OCI-LY7 (cell line): ENCODE measurements around the gene GALNT14. TPM values are rescaled to one million over a fixed set of nuclear protein-coding genes. Genes with fewer than 3 reads are reported as not detected.

Source experiments
- BruUV-seq: library from RNA; stranded (reverse); fragments of 400-500 nt; replicated peaks from 2 replicates; lab custom pipeline; 2021; lab: Mats Ljungman, UMichigan
- CTCF ChIA-PET: fragments of 300-600 bp; sonication (Branson Sonifier 250); formaldehyde crosslinking; loops from one replicate; lab custom pipeline; 2022; ENCODE audit warnings: antibody characterized with exemption; ENCODE audit not compliant: unreplicated experiment; lab: Charles Lee
- POLR2A ChIA-PET: fragments of 300-600 bp; sonication (Branson Sonifier 250); formaldehyde crosslinking; loops from one replicate; lab custom pipeline; 2022; ENCODE audit warnings: antibody characterized with exemption; lab: Charles Lee
- DNase-seq: peaks from one replicate; pipeline ENCODE4 v3.0.0-alpha.2; 2015; ENCODE audit warnings: low spot score
- H2AFZ ChIP-seq: fragments of 200-600 bp; sonication (generic), shearing (Covaris generic); 2 replicates; pipeline ENCODE4 v1.6.1; 2014; ENCODE audit warnings: mild to moderate bottlenecking, antibody characterized with exemption, low read length, moderate library complexity
- H3K27ac ChIP-seq: fragments of 200-600 bp; sonication (generic); 2 replicates; pipeline ENCODE4 v1.5.1; 2014; ENCODE audit warnings: mixed run types, low read depth, mild to moderate bottlenecking, moderate library complexity, low read length, inconsistent platforms; ENCODE audit not compliant: poor library complexity, severe bottlenecking
- H3K36me3 ChIP-seq: fragments of 200-600 bp; sonication (generic); 2 replicates; pipeline ENCODE4 v1.6.1; 2014; ENCODE audit warnings: mild to moderate bottlenecking, antibody characterized with exemption, low read length, moderate library complexity, mixed read lengths; ENCODE audit not compliant: insufficient read depth
- H3K4me1 ChIP-seq: fragments of 200-600 bp; sonication (generic); 2 replicates; pipeline ENCODE4 v1.5.1; 2014; ENCODE audit warnings: mild to moderate bottlenecking, low read length; ENCODE audit not compliant: insufficient read depth, poor library complexity, severe bottlenecking
- H3K4me2 ChIP-seq: fragments of 200-600 bp; sonication (generic); 2 replicates; pipeline ENCODE4 v1.6.1; 2014; ENCODE audit warnings: mild to moderate bottlenecking, low read length
- H3K4me3 ChIP-seq: fragments of 200-600 bp; sonication (generic); 2 replicates; pipeline ENCODE4 v1.5.1; 2014; ENCODE audit warnings: mild to moderate bottlenecking, low read depth, low read length; ENCODE audit not compliant: poor library complexity, severe bottlenecking
- H3K79me2 ChIP-seq: fragments of 200-600 bp; sonication (generic); 2 replicates; pipeline ENCODE4 v1.6.1; 2016; ENCODE audit warnings: low read depth, mild to moderate bottlenecking, low read length, moderate library complexity, mixed read lengths; ENCODE audit not compliant: insufficient read depth
- H3K9me2 ChIP-seq: fragments of 200-600 bp; sonication (generic); 2 replicates; pipeline ENCODE4 v1.6.1; 2016; ENCODE audit warnings: mild to moderate bottlenecking, low read length, mixed read lengths; ENCODE audit not compliant: insufficient read depth
- H3K9me3 ChIP-seq: fragments of 200-600 bp; sonication (generic); 2 replicates; pipeline ENCODE4 v1.6.1; 2014; ENCODE audit warnings: mild to moderate bottlenecking, mixed run types, low read length, mixed read lengths
- H4K20me1 ChIP-seq: fragments of 200-600 bp; sonication (generic); 2 replicates; pipeline ENCODE4 v1.6.1; 2014; ENCODE audit warnings: mild to moderate bottlenecking, antibody characterized with exemption, low read length, moderate library complexity, mixed read lengths; ENCODE audit not compliant: insufficient read depth
- EZH2phosphoT487 ChIP-seq: fragments of 200-600 bp; sonication (generic); IDR thresholded peaks from 2 replicates; pipeline ENCODE4 v1.6.1; 2018; ENCODE audit warnings: low read depth, borderline replicate concordance, mild to moderate bottlenecking, mixed run types, antibody characterized with exemption, low read length, moderate library complexity, mixed read lengths
- intact Hi-C: fragments of 100-400 bp; cut with micrococcal nuclease; formaldehyde crosslinking; loops from one replicate; pipeline ENCODE4 v1.10.0; 2022; ENCODE audit not compliant: unreplicated experiment
- total RNA-seq, 2 experiments: library from RNA; depleted of rRNA in 1 of 2; stranded (reverse); fragments of >200 nt in 1 of 2; shearing (Covaris generic) in 1 of 2; gene quantifications; 2 replicates each; pipeline ENCODE4 v1.2.3, GENCODE V29; 2014 to 2022
- TF ChIP-seq, protein P1 (sequence below): fragments of 200-600 bp; sonication (generic); conservative IDR thresholded peaks from 2 replicates; pipeline ENCODE4 v1.5.1; 2014; ENCODE audit warnings: mild to moderate bottlenecking, antibody characterized with exemption, low read length, moderate library complexity, mixed read lengths

GALNT14 gene
- total RNA-seq, 2 experiments from 2014 or later = 14.8 to 25.6 TPM

DNA sequence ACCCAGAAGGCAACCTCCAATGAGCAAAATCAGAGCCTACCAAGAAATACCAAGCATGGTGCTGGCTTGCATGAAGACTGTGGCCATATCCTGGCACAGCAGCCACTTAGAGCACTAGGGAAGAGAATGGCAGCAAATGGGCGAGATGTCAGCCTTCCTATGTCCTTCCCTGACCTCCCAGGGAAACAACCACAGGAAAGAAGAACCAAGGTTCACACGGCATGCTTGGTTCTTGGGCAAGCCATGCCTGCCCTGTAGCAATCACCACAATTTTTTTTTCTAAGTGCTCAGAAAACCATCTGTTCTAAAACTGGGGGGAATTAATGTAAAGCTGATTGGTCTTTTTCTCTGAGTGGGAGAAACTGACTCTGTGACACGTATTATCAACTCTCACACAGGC, 27.8 kb downstream of the GALNT14 start:
- intact Hi-C loops = no loop called here
- Histone ChIP-seq H2AFZ (no peak overlapping the region), H3K4me3 (no peak overlapping the region), H3K9me3 (no peaks in the 10 kb centered on the region), H3K9me2 (no peaks in the 10 kb centered on the region), H3K4me2 (no peak overlapping the region), H3K36me3 (peaks cover 18% of the 10 kb centered on the region), H3K4me1 (no peaks in the 10 kb centered on the region), H3K79me2 (no peaks in the 10 kb centered on the region; the same call in 1 of the 2 replicates), H4K20me1 (no peaks in the 10 kb centered on the region), H3K27ac (no peak overlapping the region)
- CTCF ChIA-PET = no interaction called here
- no peak for TF ChIP-seq EZH2phosphoT487
- TF ChIP-seq, protein P1, sequence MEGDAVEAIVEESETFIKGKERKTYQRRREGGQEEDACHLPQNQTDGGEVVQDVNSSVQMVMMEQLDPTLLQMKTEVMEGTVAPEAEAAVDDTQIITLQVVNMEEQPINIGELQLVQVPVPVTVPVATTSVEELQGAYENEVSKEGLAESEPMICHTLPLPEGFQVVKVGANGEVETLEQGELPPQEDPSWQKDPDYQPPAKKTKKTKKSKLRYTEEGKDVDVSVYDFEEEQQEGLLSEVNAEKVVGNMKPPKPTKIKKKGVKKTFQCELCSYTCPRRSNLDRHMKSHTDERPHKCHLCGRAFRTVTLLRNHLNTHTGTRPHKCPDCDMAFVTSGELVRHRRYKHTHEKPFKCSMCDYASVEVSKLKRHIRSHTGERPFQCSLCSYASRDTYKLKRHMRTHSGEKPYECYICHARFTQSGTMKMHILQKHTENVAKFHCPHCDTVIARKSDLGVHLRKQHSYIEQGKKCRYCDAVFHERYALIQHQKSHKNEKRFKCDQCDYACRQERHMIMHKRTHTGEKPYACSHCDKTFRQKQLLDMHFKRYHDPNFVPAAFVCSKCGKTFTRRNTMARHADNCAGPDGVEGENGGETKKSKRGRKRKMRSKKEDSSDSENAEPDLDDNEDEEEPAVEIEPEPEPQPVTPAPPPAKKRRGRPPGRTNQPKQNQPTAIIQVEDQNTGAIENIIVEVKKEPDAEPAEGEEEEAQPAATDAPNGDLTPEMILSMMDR = no peak
- no TSS peak for BruUV-seq
- no peak for DNase-seq
- POLR2A ChIA-PET = no interaction called here

DNA sequence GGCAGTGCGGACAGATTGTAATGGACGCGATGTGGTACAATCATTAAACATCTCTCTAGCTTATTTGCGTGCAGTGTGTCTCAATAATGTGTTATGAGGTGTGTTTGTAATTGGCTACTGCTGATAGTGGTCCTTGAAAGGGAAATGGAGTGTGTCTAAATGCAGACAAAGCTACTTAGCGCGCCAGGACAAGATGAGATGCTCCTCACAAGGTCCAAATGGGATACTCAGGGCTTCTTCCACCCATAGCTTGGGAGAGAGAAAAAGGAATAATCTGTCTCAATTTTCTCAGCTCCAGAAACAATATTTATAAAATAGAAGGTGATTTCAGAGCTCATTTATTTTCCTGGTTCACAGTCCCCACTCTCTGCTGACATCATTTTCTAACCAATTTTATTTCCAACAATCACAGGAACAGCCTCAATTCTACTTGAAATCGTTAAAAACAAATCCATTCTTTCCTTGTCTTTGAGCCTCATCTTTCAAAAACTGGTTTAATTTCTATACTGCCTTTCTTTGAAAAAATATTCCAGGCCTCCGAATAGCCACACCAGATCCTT, 28.5 kb downstream of the GALNT14 start:
- POLR2A ChIA-PET = interaction anchor here (0.6 to 0.7 kb wide), 2 partner anchors 732 to 742 kb away, joined by 3 read pairs; no protein-coding TSS in a partner anchor
- Histone ChIP-seq H3K36me3 (peaks cover 18% of the 10 kb centered on the region), H3K79me2 (no peaks in the 10 kb centered on the region; the same call in 1 of the 2 replicates), H3K27ac (no peak overlapping the region), H2AFZ (no peak overlapping the region), H3K9me2 (no peaks in the 10 kb centered on the region), H3K4me3 (no peak overlapping the region), H3K4me2 (no peak overlapping the region), H3K9me3 (no peaks in the 10 kb centered on the region), H4K20me1 (no peaks in the 10 kb centered on the region), H3K4me1 (no peaks in the 10 kb centered on the region)
- intact Hi-C loops = no loop called here
- TF ChIP-seq EZH2phosphoT487 = no peak
- TF ChIP-seq, protein P1 = no peak
- no peak for DNase-seq
- BruUV-seq = no TSS peak
- CTCF ChIA-PET = no interaction called here

DNA sequence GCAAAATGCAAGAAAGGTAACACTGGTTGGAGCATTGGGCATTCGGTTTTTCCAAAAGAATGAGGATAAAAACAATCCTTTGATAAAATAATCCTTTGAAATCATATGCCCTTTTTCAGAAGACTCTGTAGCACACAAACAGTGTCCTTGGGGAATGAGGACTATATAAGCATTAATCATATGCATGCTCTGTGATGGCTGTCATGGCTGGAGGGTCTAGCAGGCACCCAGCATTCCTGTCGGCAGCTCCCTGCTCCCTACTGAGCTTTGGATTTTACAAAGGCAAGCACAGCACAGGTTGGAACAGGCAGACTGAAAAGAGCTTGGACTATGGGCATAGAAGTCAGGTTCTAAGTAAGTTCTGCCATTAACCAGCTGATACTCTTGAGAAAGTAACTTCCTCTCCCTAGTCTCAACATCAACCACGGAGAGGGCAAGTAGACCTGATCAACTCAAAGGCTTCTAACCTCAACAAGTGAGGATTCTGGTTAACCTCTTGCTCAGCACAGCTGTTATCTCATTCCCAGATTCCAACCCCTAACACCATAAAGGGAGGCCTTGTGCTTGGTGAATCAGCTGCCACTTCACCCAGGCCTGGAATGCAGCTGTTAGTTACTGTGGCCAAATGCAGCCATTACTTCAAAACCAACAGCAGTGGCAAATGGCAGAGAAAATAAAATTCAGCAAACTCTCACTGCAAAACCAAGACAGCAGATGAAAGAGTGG, 29.5 kb downstream of the GALNT14 start:
- CTCF ChIA-PET = no interaction called here

More for the DNA sequence above, 29.5 kb downstream of the GALNT14 start:
- H4K20me1 ChIP-seq = no peaks in the 10 kb centered on the region
- DNase-seq = no peak
- H3K4me2 ChIP-seq = no peak overlapping the region
- intact Hi-C loops = no loop called here
- no peaks in the 10 kb centered on the region for H3K4me1 ChIP-seq
- no peaks in the 10 kb centered on the region for H3K9me2 ChIP-seq
- no peaks in the 10 kb centered on the region for H3K9me3 ChIP-seq
- TF ChIP-seq EZH2phosphoT487 = no peak
- TF ChIP-seq, protein P1 = no peak
- no peak overlapping the region for H3K27ac ChIP-seq
- H3K79me2 ChIP-seq = no peaks in the 10 kb centered on the region; the same call in 1 of the 2 replicates
- BruUV-seq = no TSS peak
- no peak overlapping the region for H3K4me3 ChIP-seq
- POLR2A ChIA-PET = no interaction called here
- H3K36me3 ChIP-seq = peaks cover 11% of the 10 kb centered on the region; the same call in 1 of the 2 replicates
- H2AFZ ChIP-seq = no peak overlapping the region
